Measurements from ENCODE around the gene ZNF423. TPM values are rescaled to one million over a fixed set of nuclear protein-coding genes. Genes with fewer than 3 reads are reported as not detected.

ZNF423 gene
- total RNA-seq, 1 donor from 2014 or later: 19.8 TPM

DNA sequence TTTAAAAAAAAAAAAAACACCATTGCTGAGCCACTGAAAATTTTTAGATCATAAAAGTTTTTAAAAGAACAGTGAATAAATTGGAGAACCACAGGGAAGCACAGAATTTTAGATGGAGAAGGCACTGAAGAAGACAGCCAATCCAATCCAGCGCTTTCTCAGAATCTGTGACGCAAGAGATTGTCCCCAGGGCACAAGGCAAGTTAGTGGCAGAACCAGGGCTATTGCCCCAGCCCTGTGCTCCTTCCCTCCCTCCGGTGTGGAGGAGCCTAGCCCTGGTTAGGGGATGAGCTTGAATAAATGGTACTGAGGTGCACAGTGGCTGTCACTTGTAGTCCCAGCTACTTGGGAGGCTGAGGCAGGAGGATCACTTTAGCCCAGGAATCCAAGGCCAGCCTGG, 108.3 kb downstream of the ZNF423 start:
- Mint-ChIP-seq H3K27me3 (ENCODE audit: low read depth) (peaks cover 86% of the 10 kb centered on the region), H3K27ac (no peak overlapping the region), H3K36me3 (no peaks in the 10 kb centered on the region), H3K4me1 (peaks cover 20% of the 10 kb centered on the region), H3K4me3 (no peak overlapping the region), H3K9me3 (no peaks in the 10 kb centered on the region)
- TF ChIP-seq, protein P1, sequence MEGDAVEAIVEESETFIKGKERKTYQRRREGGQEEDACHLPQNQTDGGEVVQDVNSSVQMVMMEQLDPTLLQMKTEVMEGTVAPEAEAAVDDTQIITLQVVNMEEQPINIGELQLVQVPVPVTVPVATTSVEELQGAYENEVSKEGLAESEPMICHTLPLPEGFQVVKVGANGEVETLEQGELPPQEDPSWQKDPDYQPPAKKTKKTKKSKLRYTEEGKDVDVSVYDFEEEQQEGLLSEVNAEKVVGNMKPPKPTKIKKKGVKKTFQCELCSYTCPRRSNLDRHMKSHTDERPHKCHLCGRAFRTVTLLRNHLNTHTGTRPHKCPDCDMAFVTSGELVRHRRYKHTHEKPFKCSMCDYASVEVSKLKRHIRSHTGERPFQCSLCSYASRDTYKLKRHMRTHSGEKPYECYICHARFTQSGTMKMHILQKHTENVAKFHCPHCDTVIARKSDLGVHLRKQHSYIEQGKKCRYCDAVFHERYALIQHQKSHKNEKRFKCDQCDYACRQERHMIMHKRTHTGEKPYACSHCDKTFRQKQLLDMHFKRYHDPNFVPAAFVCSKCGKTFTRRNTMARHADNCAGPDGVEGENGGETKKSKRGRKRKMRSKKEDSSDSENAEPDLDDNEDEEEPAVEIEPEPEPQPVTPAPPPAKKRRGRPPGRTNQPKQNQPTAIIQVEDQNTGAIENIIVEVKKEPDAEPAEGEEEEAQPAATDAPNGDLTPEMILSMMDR (IDR thresholded peaks at IDR 0.05; ENCODE audit: unreplicated experiment): no peak
- DNase-seq (ENCODE audit: low spot score in 2 of 2, unreplicated experiment in 2 of 2): no peak

DNA sequence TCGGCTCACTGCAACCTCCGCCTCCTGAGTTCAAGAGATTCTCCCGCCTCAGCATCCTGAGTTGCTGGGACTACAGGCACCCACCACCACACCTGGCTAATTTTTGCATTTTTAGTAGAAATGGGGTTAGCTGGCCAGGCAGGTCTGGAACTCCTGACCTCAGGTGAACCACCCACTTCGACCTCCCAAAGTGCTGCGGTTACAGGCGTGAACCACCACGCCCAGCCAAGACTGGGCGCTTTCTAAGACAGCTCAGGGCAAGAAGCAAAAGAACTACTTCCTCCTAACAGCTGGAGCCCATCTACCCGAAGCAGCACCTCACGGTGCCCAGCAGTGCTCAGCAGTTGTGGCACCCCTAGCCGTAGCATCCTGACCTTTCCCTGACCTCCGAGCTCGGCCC, 109.4 kb downstream of the ZNF423 start:
- H3K36me3 Mint-ChIP-seq: no peaks in the 10 kb centered on the region
- DNase-seq (ENCODE audit: low spot score in 2 of 2, unreplicated experiment in 2 of 2): no peak

DNA sequence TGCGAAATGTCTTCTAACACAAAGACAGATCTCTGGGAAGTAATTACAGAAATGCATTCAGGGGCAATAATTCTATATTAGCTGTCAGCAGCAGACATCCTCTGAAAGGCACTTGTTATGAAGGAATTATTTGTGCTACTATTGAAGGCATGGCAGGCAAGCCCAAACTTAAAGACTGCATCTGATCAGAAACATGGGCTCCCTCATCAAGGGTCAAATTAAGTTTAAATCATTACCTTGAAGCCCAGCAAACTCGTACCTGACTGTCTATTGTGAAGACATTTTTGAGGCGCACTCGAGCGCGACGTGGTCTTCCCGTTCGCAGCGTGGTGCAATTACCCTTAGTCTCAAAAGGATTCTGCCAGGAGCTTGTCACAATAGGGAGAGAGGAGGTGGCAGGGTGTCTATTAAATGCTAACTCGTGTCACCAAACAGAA, 110.6 kb downstream of the ZNF423 start:
- peaks cover 28% of the 10 kb centered on the region for H3K4me1 Mint-ChIP-seq
- H3K4me3 Mint-ChIP-seq: no peak overlapping the region
- DNase-seq (ENCODE audit: low spot score in 2 of 2, unreplicated experiment in 2 of 2): no peak
- H3K36me3 Mint-ChIP-seq: no peaks in the 10 kb centered on the region
- TF ChIP-seq, protein P1 (IDR thresholded peaks at IDR 0.05; ENCODE audit: unreplicated experiment): no peak
- no peaks in the 10 kb centered on the region for H3K9me3 Mint-ChIP-seq
- no peak overlapping the region for H3K27ac Mint-ChIP-seq
- peaks cover 80% of the 10 kb centered on the region for H3K27me3 Mint-ChIP-seq (ENCODE audit: low read depth)

More for the DNA sequence above, 109.4 kb downstream of the ZNF423 start:
- no peak overlapping the region for H3K27ac Mint-ChIP-seq
- H3K9me3 Mint-ChIP-seq: no peaks in the 10 kb centered on the region
- TF ChIP-seq, protein P1 (IDR thresholded peaks at IDR 0.05; ENCODE audit: unreplicated experiment): no peak
- peaks cover 27% of the 10 kb centered on the region for H3K4me1 Mint-ChIP-seq
- peaks cover 86% of the 10 kb centered on the region for H3K27me3 Mint-ChIP-seq (ENCODE audit: low read depth)
- H3K4me3 Mint-ChIP-seq: no peak overlapping the region

DNA sequence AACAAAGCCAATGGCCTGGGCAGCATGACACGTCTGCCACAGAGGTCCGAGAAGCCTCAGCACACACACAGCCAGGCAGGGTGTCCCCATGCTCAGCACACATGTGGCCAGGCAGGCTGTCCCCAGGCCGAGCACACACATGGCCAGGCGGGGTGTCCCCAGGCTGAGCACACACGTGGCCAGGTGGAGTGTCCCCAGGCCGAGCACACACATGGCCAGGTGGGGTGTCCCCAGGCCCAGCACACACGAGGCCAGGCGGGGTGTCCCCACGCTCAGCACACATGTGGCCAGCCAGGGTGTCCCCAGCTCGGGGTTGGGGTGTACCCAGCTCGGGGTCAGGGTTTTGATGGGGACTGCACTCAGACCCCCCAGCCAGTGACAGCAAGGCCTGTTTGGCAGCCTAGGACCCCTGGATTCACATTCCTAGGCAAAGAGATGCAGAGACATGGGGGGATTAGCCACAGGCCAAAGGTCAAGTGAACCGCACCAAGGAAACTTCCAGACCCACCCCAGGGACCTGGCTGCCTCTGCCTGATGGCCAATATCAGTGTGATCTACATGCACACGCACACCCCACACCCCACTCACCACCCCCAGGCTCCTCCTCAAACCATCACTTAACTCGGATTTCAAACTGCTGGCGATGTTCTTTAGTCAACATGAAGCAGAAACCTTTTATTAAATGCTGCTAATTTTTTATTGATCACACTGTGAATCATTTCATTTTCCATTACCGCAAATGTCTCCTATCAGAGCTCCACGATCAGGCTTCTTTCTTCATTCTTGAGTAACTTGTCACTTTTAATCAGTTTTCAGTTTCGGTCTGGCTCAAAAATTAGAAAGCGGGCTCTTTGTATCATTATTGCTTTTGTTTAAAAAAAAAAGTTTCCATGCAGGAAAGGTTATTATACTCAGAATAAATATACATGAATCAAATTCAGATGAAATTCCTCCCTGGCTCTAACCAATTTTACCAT, 111.4 kb downstream of the ZNF423 start:
- Mint-ChIP-seq H3K9me3 (no peaks in the 10 kb centered on the region), H3K27ac (no peak overlapping the region), H3K27me3 (ENCODE audit: low read depth) (peaks cover 76% of the 10 kb centered on the region), H3K4me3 (no peak overlapping the region), H3K36me3 (no peaks in the 10 kb centered on the region), H3K4me1 (peaks cover 31% of the 10 kb centered on the region)
- TF ChIP-seq, protein P1 (IDR thresholded peaks at IDR 0.05; ENCODE audit: unreplicated experiment): no peak
- no peak for DNase-seq (ENCODE audit: low spot score in 2 of 2, unreplicated experiment in 2 of 2)

DNA sequence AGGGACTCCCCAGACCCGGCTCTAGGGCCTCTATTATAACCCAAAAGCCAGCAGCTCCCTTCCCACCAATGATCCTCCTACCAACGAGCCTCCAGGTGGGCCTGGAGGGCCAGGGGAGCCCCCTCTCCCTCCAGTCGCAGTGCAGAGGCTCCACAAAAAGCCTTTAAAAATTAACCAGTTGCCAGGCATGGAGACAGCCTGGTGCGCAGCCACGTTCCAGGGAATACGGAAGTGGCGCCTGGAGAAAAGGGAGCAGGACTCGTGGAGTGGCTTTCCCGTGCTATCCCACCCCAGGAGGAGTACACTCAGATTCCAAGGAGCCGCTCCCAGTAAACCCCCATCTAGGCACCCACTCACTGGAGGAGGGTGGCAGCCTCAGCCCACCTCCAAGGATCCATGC, 112.3 kb downstream of the ZNF423 start:
- DNase-seq (ENCODE audit: low spot score in 2 of 2, unreplicated experiment in 2 of 2): no peak
- H3K27ac Mint-ChIP-seq: no peak overlapping the region
- no peaks in the 10 kb centered on the region for H3K9me3 Mint-ChIP-seq
- peaks cover 72% of the 10 kb centered on the region for H3K27me3 Mint-ChIP-seq (ENCODE audit: low read depth)
- no peak overlapping the region for H3K4me3 Mint-ChIP-seq
- H3K36me3 Mint-ChIP-seq: no peaks in the 10 kb centered on the region
- peaks cover 31% of the 10 kb centered on the region for H3K4me1 Mint-ChIP-seq
- TF ChIP-seq, protein P1 (IDR thresholded peaks at IDR 0.05; ENCODE audit: unreplicated experiment): no peak
